ENCODE data around the gene GH1.

Gene GH1

DNA sequence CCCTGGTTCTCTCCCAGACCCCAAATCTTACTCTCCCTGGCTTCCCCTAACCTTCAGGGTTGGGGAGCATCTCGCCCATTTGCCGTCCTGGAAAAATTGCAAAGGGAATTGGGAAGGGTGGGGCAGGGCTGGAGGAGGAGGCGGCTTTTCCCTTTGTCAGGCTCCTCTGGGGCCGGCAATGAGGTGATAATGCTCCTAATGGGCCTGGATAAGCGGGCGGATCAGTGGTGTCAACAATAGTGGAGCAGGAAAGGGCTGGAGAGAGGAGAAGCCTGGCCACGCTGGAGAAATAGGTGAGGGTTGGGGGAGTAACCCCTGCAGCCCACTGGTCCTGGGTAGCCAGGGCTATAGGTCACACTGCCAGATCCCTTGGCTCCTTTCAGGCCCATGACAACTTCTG, 41.8 kb upstream of the GH1 start:
- TF ChIP-seq, protein P1, sequence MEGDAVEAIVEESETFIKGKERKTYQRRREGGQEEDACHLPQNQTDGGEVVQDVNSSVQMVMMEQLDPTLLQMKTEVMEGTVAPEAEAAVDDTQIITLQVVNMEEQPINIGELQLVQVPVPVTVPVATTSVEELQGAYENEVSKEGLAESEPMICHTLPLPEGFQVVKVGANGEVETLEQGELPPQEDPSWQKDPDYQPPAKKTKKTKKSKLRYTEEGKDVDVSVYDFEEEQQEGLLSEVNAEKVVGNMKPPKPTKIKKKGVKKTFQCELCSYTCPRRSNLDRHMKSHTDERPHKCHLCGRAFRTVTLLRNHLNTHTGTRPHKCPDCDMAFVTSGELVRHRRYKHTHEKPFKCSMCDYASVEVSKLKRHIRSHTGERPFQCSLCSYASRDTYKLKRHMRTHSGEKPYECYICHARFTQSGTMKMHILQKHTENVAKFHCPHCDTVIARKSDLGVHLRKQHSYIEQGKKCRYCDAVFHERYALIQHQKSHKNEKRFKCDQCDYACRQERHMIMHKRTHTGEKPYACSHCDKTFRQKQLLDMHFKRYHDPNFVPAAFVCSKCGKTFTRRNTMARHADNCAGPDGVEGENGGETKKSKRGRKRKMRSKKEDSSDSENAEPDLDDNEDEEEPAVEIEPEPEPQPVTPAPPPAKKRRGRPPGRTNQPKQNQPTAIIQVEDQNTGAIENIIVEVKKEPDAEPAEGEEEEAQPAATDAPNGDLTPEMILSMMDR (IDR thresholded peaks at IDR 0.05; ENCODE audit: control insufficient read depth, insufficient read depth, low read depth, low read length, missing control alignments), result no peak
- no peak overlapping the region for H3K4me3 ChIP-seq (ENCODE audit: control insufficient read depth, low read depth, low read length)

GRCh38 chr17:63960006-63960405, 41.4 kb upstream of the GH1 start:
- TF ChIP-seq, protein P1 (IDR thresholded peaks at IDR 0.05; ENCODE audit: control insufficient read depth, insufficient read depth, low read depth, low read length, missing control alignments), result no peak
- DNase-seq (ENCODE audit: low read depth), result no peak
- H3K4me3 ChIP-seq (ENCODE audit: control insufficient read depth, low read depth, low read length), result no peak overlapping the region

More for the DNA sequence above, 41.8 kb upstream of the GH1 start:
- DNase-seq (ENCODE audit: low read depth), result no peak

- TF ChIP-seq, protein P1 (IDR thresholded peaks at IDR 0.05; ENCODE audit: control insufficient read depth, insufficient read depth, low read depth, low read length, missing control alignments), result no peak
- H3K4me3 ChIP-seq (ENCODE audit: control insufficient read depth, low read depth, low read length), result no peak overlapping the region
- DNase-seq (ENCODE audit: low read depth), result no peak
These were observed 37.8 kb upstream of the GH1 start for GRCh38 chr17:63956296-63956920.

DNA sequence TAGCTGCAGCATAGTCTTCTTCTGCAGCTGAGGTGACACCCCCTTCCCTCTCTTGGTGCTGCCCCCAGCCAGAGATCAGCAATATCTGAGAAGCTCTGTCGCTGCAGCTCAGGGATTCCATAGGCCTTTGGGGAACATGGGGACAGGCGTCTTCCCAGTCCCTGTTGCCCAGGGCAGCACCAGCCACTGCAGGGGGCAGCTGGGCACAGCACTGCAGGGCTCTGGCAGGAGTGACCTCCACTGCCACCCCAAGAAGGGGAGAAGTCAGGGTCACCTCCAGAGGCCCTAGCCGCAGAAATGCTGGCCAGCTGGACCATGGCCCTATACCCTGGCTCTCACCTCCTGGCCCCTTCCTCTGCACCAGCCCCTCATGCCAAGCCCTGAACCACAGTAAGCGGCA, 37.2 kb upstream of the GH1 start:
- no peak overlapping the region for H3K4me3 ChIP-seq (ENCODE audit: control insufficient read depth, low read depth, low read length)
- TF ChIP-seq, protein P1 (IDR thresholded peaks at IDR 0.05; ENCODE audit: control insufficient read depth, insufficient read depth, low read depth, low read length, missing control alignments), result no peak
- DNase-seq (ENCODE audit: low read depth), result no peak

DNA sequence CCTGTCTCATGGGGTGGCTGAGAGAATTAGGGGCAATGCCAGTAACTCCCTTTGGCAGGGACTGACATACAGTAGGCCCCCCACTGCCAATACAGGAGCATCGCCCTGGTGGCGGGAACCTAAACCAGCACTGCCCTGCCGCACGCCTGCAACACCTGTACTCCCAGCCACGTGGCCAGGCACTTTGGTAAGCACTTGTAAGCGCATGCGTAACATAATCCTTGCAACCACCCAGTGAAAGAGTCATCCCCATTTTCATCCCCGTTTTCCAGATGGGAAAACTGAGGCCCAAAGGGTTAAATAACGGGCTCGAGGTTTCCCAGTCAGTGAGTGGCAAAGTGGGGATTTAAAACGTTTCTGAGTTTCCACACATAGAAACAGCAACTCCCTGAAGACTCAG, 36.6 kb upstream of the GH1 start:
- no peak overlapping the region for H3K4me3 ChIP-seq (ENCODE audit: control insufficient read depth, low read depth, low read length)
- TF ChIP-seq, protein P1 (IDR thresholded peaks at IDR 0.05; ENCODE audit: control insufficient read depth, insufficient read depth, low read depth, low read length, missing control alignments), result no peak
- DNase-seq (ENCODE audit: low read depth), result no peak

DNA sequence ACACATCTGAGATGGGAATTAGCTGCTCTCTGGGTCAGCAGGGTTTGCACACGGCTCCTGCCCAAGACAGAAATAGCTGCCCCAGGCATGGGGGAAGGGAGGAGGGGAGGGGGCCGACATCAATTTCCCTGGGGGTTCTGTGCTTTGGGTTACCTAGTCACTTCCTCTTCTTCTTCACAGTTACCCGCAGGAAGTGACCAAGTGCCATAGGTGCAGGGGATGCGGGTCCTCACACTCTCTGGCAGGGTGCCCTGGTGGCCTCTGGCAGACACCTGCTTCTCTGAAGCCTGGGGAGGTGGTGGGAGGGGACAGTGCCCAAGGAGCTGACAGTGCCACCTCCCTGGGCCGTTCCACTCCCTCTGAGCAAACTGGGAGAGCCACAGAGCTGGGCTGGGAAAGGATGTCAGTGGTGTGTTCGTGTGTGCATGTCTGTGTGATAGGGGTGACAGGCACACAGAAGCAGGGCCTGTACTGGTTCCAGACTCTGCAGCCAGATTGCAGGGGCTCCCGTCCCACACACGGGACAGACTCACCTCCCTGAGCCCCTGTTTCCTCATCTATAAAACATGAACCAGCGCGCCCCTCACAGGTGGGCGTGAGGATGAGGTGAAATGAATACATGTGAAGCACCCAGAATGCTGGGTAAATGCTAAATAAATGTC, 35.9 kb upstream of the GH1 start:
- no peak overlapping the region for H3K4me3 ChIP-seq (ENCODE audit: control insufficient read depth, low read depth, low read length)
- no peak for DNase-seq (ENCODE audit: low read depth)

More for the DNA sequence above, 35.9 kb upstream of the GH1 start:
- TF ChIP-seq, protein P1 (IDR thresholded peaks at IDR 0.05; ENCODE audit: control insufficient read depth, insufficient read depth, low read depth, low read length, missing control alignments), result no peak

Measured in AG09309 (cell line).